Liver (tissue), 9 donors: ENCODE results near the gene GALC. TPM values are rescaled to one million over a fixed set of nuclear protein-coding genes. Genes with fewer than 3 reads are reported as not detected.

ENCODE experiments used
- DNase-seq: peaks from one replicate; pipeline ENCODE4 v3.0.0-alpha.2; 2017; ENCODE audit warnings: low spot score
- H3K27ac ChIP-seq, 2 donors: one replicate each; pipeline ENCODE4 v1.7.0; 2013; ENCODE audit warnings: inconsistent platforms in 2 of 2, low read length in 2 of 2, control low read depth in 1 of 2, low read depth in 1 of 2, mild to moderate bottlenecking in 1 of 2
- H3K27me3 ChIP-seq, 4 donors: one replicate each; pipeline versions ENCODE4 v1.6.1 to v1.7.0; 2013; ENCODE audit warnings: low read length in 3 of 4, inconsistent platforms in 1 of 4, mild to moderate bottlenecking in 1 of 4, moderate library complexity in 1 of 4; ENCODE audit not compliant: control insufficient read depth in 4 of 4, insufficient read depth in 4 of 4
- H3K36me3 ChIP-seq, 4 donors: one replicate each; pipeline versions ENCODE4 v1.6.1 to v1.7.0; 2013; ENCODE audit warnings: low read length in 3 of 4, mild to moderate bottlenecking in 3 of 4, low read depth in 1 of 4, moderate library complexity in 1 of 4; ENCODE audit not compliant: control insufficient read depth in 4 of 4, insufficient read depth in 3 of 4
- H3K4me1 ChIP-seq, 4 donors: one replicate each; pipeline versions ENCODE4 v1.6.1 to v1.7.0; 2013; ENCODE audit warnings: low read length in 3 of 4, mild to moderate bottlenecking in 3 of 4, moderate library complexity in 1 of 4; ENCODE audit not compliant: control insufficient read depth in 4 of 4, insufficient read depth in 4 of 4
- H3K4me3 ChIP-seq, 3 donors: one replicate each; pipeline versions ENCODE4 v1.6.1 to v1.7.0; 2013; ENCODE audit warnings: low read length in 3 of 3, control low read depth in 1 of 3, low read depth in 1 of 3, mild to moderate bottlenecking in 1 of 3
- H3K9ac ChIP-seq, 2 donors: one replicate each; pipeline ENCODE4 v1.7.0; 2013; ENCODE audit warnings: low read length in 2 of 2, mild to moderate bottlenecking in 2 of 2, moderate library complexity in 2 of 2, control low read depth in 1 of 2, low read depth in 1 of 2
- H3K9me3 ChIP-seq, 4 donors: one replicate each; pipeline versions ENCODE4 v1.6.1 to v1.7.0; 2013; ENCODE audit warnings: low read length in 3 of 4; ENCODE audit not compliant: control insufficient read depth in 4 of 4
- ATF3 ChIP-seq: IDR thresholded peaks from 2 replicates; pipeline ENCODE4 v1.6.1; 2016; ENCODE audit warnings: antibody characterized with exemption
- CTCF ChIP-seq: fragments of 150-350 bp; IDR thresholded peaks from 2 replicates; pipeline ENCODE4 v1.5.1; 2017; ENCODE audit warnings: improper control_type of control experiment, low read depth, low read length; ENCODE audit not compliant: missing input control
- EGR1 ChIP-seq, 2 donors: IDR thresholded peaks; 2 replicates each; pipeline ENCODE4 v1.6.1; 2016 to 2018; ENCODE audit warnings: antibody characterized with exemption in 2 of 2, low read depth in 2 of 2
- FOXA1 ChIP-seq: IDR thresholded peaks from 2 replicates; pipeline ENCODE4 v1.6.1; 2016; ENCODE audit warnings: antibody characterized with exemption
- FOXA2 ChIP-seq: IDR thresholded peaks from 2 replicates; pipeline ENCODE4 v1.6.1; 2016; ENCODE audit warnings: antibody characterized with exemption
- GABPA ChIP-seq, 2 donors: IDR thresholded peaks in 1 of 2; conservative IDR thresholded peaks in 1 of 2; 2 replicates each; pipeline ENCODE4 v1.6.1; 2016; ENCODE audit warnings: antibody characterized with exemption in 2 of 2, mild to moderate bottlenecking in 1 of 2, moderate library complexity in 1 of 2
- HNF4A ChIP-seq, 2 donors: conservative IDR thresholded peaks; 2 replicates each; pipeline ENCODE4 v1.6.1; 2016; ENCODE audit warnings: antibody characterized with exemption in 2 of 2, mild to moderate bottlenecking in 2 of 2
- HNF4G ChIP-seq: IDR thresholded peaks from 2 replicates; pipeline ENCODE4 v1.6.1; 2016; ENCODE audit warnings: antibody characterized with exemption
- JUND ChIP-seq, 2 donors: IDR thresholded peaks; 2 replicates each; pipeline ENCODE4 v1.6.1; 2016; ENCODE audit warnings: antibody characterized with exemption in 2 of 2
- RAD21 ChIP-seq, 2 donors: IDR thresholded peaks; 2 replicates each; pipeline ENCODE4 v1.6.1; 2016; ENCODE audit warnings: antibody characterized with exemption in 2 of 2, mild to moderate bottlenecking in 2 of 2
- RXRA ChIP-seq, 2 donors: IDR thresholded peaks; 2 replicates each; pipeline ENCODE4 v1.6.1; 2017 to 2018; ENCODE audit warnings: antibody characterized with exemption in 2 of 2, mild to moderate bottlenecking in 1 of 2
- SP1 ChIP-seq: IDR thresholded peaks from 2 replicates; pipeline ENCODE4 v1.6.1; 2018; ENCODE audit warnings: antibody characterized with exemption, mild to moderate bottlenecking
- TAF1 ChIP-seq: conservative IDR thresholded peaks from 2 replicates; pipeline ENCODE4 v1.6.1; 2016; ENCODE audit warnings: antibody characterized with exemption, mild to moderate bottlenecking
- YY1 ChIP-seq: IDR thresholded peaks from 2 replicates; pipeline ENCODE4 v1.6.1; 2016; ENCODE audit warnings: antibody characterized with exemption, mild to moderate bottlenecking
- ZBTB33 ChIP-seq: IDR thresholded peaks from 2 replicates; pipeline ENCODE4 v1.6.1; 2016; ENCODE audit warnings: antibody characterized with exemption
- WGBS: extraction: QIAGEN DNeasy Blood & Tissue Kit; methylation state at CpG from one replicate; pipeline ENCODE4 v1.1.7; 2013; 5-methylcytosine and 5-hydroxymethylcytosine counted together
- polyA plus RNA-seq, 2 donors: library from polyadenylated mRNA; stranded (reverse) in 1 of 2; unstranded in 1 of 2; fragments of 200-250 nt in 1 of 2; fragments of >200 nt in 1 of 2; fragmentation: Nextera tagmentation in 1 of 2; extraction: Ambion mirVana in 1 of 2; gene quantifications; one replicate each; pipeline versions ENCODE4 v1.2.1 to v1.2.3, GENCODE V29; 2013 to 2015
- total RNA-seq, 2 donors: library from RNA; depleted of rRNA; stranded (reverse); fragments of >200 nt; gene quantifications; one replicate each; pipeline ENCODE4 v1.2.3, GENCODE V29; 2014
- TF ChIP-seq, protein P1 (sequence below): IDR thresholded peaks from 2 replicates; pipeline ENCODE4 v1.6.1; 2016; ENCODE audit warnings: antibody characterized with exemption, mild to moderate bottlenecking
- TF ChIP-seq, protein P2 (sequence below): IDR thresholded peaks from 2 replicates; pipeline ENCODE4 v1.6.1; 2016; ENCODE audit warnings: antibody characterized with exemption
- donor health status: healthy.
- donor health status: healthy.
- donor health status: healthy.
- donor health status: healthy.
- donor health status: healthy.

GALC gene
- total and polyA plus RNA-seq, 4 donors: 2.8 to 20.8 (median 12.1) TPM

- TF ChIP-seq RXRA (IDR thresholded peaks at IDR 0.05) (no peak), GABPA (IDR thresholded peaks at IDR 0.05 in 1 of 2, conservative IDR thresholded peaks at IDR 0.05 in 1 of 2) (no peak), CTCF (no peak), ZBTB33 (no peak), ATF3 (no peak), TAF1 (no peak)
- DNase-seq: no peak
- no peaks in the 10 kb centered on the region for H3K9me3 ChIP-seq
- H3K4me1 ChIP-seq: peaks cover 0 to 6% (median 2%) of the 10 kb centered on the region in 4 donors
- H3K27me3 ChIP-seq: no peaks in the 10 kb centered on the region
- peak overlapping the region in 1 of 3 donors; percentile 41 for H3K4me3 ChIP-seq
- no peak overlapping the region for H3K9ac ChIP-seq
- peaks cover 0 to 8% (median 1%) of the 10 kb centered on the region in 4 donors for H3K36me3 ChIP-seq
- H3K27ac ChIP-seq: no peak overlapping the region
- 68% methylated on average over 2 of the region's 2 CpGs for WGBS
Observed at GRCh38 chr14:87989956-87990299, 3.1 kb downstream of the GALC start.

GRCh38 chr14:87989221-87989955 is 3.6 kb downstream of the GALC start:
- peaks cover 0 to 6% (median 2%) of the 10 kb centered on the region in 4 donors for H3K4me1 ChIP-seq
- no peak for DNase-seq
- no peaks in the 10 kb centered on the region for H3K9me3 ChIP-seq
- no peak overlapping the region for H3K27ac ChIP-seq
- H3K9ac ChIP-seq: no peak overlapping the region
- peaks cover 0 to 8% (median 1%) of the 10 kb centered on the region in 4 donors for H3K36me3 ChIP-seq
- TF ChIP-seq HNF4G (no peak), RXRA (IDR thresholded peaks at IDR 0.05) (peak in 1 of 2 donors; percentile 64), EGR1 (IDR thresholded peaks at IDR 0.05; ENCODE audit: low read depth in 2 of 2) (no peak), FOXA2 (peak; percentile 75), JUND (IDR thresholded peaks at IDR 0.05) (peak in 1 of 2 donors; percentile 44), FOXA1 (no peak), HNF4A (conservative IDR thresholded peaks at IDR 0.05) (peak in 1 of 2 donors; percentile 79), SP1 (no peak), CTCF (no peak), YY1 (peak; percentile 30), GABPA (IDR thresholded peaks at IDR 0.05 in 1 of 2, conservative IDR thresholded peaks at IDR 0.05 in 1 of 2) (no peak), RAD21 (IDR thresholded peaks at IDR 0.05) (no peak), ZBTB33 (no peak)
- TF ChIP-seq, protein P1, sequence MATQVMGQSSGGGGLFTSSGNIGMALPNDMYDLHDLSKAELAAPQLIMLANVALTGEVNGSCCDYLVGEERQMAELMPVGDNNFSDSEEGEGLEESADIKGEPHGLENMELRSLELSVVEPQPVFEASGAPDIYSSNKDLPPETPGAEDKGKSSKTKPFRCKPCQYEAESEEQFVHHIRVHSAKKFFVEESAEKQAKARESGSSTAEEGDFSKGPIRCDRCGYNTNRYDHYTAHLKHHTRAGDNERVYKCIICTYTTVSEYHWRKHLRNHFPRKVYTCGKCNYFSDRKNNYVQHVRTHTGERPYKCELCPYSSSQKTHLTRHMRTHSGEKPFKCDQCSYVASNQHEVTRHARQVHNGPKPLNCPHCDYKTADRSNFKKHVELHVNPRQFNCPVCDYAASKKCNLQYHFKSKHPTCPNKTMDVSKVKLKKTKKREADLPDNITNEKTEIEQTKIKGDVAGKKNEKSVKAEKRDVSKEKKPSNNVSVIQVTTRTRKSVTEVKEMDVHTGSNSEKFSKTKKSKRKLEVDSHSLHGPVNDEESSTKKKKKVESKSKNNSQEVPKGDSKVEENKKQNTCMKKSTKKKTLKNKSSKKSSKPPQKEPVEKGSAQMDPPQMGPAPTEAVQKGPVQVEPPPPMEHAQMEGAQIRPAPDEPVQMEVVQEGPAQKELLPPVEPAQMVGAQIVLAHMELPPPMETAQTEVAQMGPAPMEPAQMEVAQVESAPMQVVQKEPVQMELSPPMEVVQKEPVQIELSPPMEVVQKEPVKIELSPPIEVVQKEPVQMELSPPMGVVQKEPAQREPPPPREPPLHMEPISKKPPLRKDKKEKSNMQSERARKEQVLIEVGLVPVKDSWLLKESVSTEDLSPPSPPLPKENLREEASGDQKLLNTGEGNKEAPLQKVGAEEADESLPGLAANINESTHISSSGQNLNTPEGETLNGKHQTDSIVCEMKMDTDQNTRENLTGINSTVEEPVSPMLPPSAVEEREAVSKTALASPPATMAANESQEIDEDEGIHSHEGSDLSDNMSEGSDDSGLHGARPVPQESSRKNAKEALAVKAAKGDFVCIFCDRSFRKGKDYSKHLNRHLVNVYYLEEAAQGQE: no peak
- TF ChIP-seq, protein P2, sequence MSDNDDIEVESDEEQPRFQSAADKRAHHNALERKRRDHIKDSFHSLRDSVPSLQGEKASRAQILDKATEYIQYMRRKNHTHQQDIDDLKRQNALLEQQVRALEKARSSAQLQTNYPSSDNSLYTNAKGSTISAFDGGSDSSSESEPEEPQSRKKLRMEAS: peak; percentile 55
- no peaks in the 10 kb centered on the region for H3K27me3 ChIP-seq
- 70% methylated on average over 5 of the region's 5 CpGs for WGBS
- H3K4me3 ChIP-seq: peak overlapping the region in 1 of 3 donors; percentile 41
